Endothelial cell of umbilical vein (primary cell): Measurements from ENCODE around the gene ARHGEF9. TPM values are rescaled to one million over a fixed set of nuclear protein-coding genes. Genes with fewer than 3 reads are reported as not detected.

Source experiments
- BruUV-seq: library from RNA; stranded (reverse); fragments of 400-500 nt; replicated peaks from 2 replicates; lab custom pipeline; 2021; lab: Mats Ljungman, UMichigan
- CTCF ChIA-PET: fragments of 300-600, 350-600 bp; sonication (Branson Sonifier 250); formaldehyde crosslinking; loops from one replicate; lab custom pipeline; 2021; ENCODE audit warnings: antibody characterized with exemption, inconsistent platforms; lab: Charles Lee
- POLR2A ChIA-PET: fragments of 300-600, 350-600 bp; sonication (Branson Sonifier 250); formaldehyde crosslinking; loops from one replicate; lab custom pipeline; 2021; ENCODE audit warnings: antibody characterized with exemption, inconsistent platforms; lab: Charles Lee
- DNase-seq: peaks from one replicate; pipeline ENCODE4 v3.0.0-alpha.2; 2011; ENCODE audit warnings: low read depth, low spot score
- FAIRE-seq: peaks from 2 replicates; lab custom pipeline; 2011; peaks lifted over from hg19 to GRCh38; lab: Jason Lieb, UNC
- H2AFZ ChIP-seq: 2 replicates; pipeline ENCODE4 v1.6.0; 2012; ENCODE audit warnings: low read depth, low read length, control low read depth, inconsistent platforms
- H3K27ac ChIP-seq: 2 replicates; pipeline ENCODE4 v1.5.1; 2011; ENCODE audit warnings: low read depth, mild to moderate bottlenecking, control low read depth, low read length, moderate library complexity; ENCODE audit not compliant: insufficient read depth
- H3K27me3 ChIP-seq, 2 experiments: 2 replicates each; pipeline versions ENCODE4 v1.6.0 to v1.6.1; 2011; ENCODE audit warnings: low read length in 2 of 2, mixed read lengths in 1 of 2; ENCODE audit not compliant: control insufficient read depth in 2 of 2, insufficient read depth in 2 of 2
- H3K36me3 ChIP-seq, 2 experiments: 2 replicates in 1 of 2; 3 replicates in 1 of 2; pipeline ENCODE4 v1.5.1; 2011; ENCODE audit warnings: low read length in 2 of 2, mild to moderate bottlenecking in 1 of 2, moderate library complexity in 1 of 2; ENCODE audit not compliant: control insufficient read depth in 2 of 2, insufficient read depth in 2 of 2; ENCODE audit errors: extremely low read depth in 1 of 2
- H3K4me1 ChIP-seq: 3 replicates; pipeline ENCODE4 v1.5.1; 2011; ENCODE audit warnings: mild to moderate bottlenecking, low read length; ENCODE audit not compliant: control insufficient read depth, insufficient read depth; ENCODE audit errors: extremely low read depth
- H3K4me2 ChIP-seq: 2 replicates; pipeline ENCODE4 v1.6.1; 2011; ENCODE audit warnings: low read length, control low read depth, mixed read lengths; ENCODE audit not compliant: insufficient read depth
- H3K4me3 ChIP-seq, 3 experiments: fragments of 200-600 bp in 1 of 3; sonication (generic), shearing (Covaris generic) in 1 of 3; replicated peaks in 1 of 3; 2 replicates each; pipeline ENCODE4 v1.5.1; 2011 to 2016; ENCODE audit warnings: control low read depth in 3 of 3, low read length in 3 of 3, mild to moderate bottlenecking in 2 of 3, inconsistent platforms in 1 of 3, low read depth in 1 of 3, moderate library complexity in 1 of 3; ENCODE audit not compliant: insufficient read depth in 1 of 3
- H3K79me2 ChIP-seq: 2 replicates; pipeline ENCODE4 v1.6.0; 2012; ENCODE audit warnings: low read length, inconsistent platforms; ENCODE audit not compliant: control insufficient read depth, insufficient read depth
- H3K9ac ChIP-seq: replicated peaks from 2 replicates; pipeline ENCODE3; 2011; ENCODE audit warnings: low read length, control low read depth; ENCODE audit not compliant: insufficient read depth; ENCODE audit errors: extremely low read depth
- H3K9me1 ChIP-seq: replicated peaks from 3 replicates; pipeline ENCODE4 v1.6.0; 2011; ENCODE audit warnings: mild to moderate bottlenecking, low read length; ENCODE audit not compliant: control insufficient read depth, insufficient read depth; ENCODE audit errors: extremely low read depth
- H3K9me3 ChIP-seq: replicated peaks from 2 replicates; pipeline ENCODE4 v1.5.1; 2012; ENCODE audit warnings: low read length, inconsistent platforms; ENCODE audit not compliant: control insufficient read depth, insufficient read depth
- H4K20me1 ChIP-seq: replicated peaks from 2 replicates; pipeline ENCODE3; 2011; ENCODE audit warnings: mild to moderate bottlenecking, low read length; ENCODE audit not compliant: control insufficient read depth, insufficient read depth; ENCODE audit errors: extremely low read depth
- EZH2 ChIP-seq: IDR thresholded peaks from 2 replicates; pipeline ENCODE4 v1.6.1; 2012; ENCODE audit warnings: borderline replicate concordance, low read depth, mild to moderate bottlenecking, moderate library complexity, low read length, inconsistent platforms; ENCODE audit not compliant: severe bottlenecking
- FOS ChIP-seq: IDR thresholded peaks from 2 replicates; pipeline ENCODE4 v1.6.1; 2011; ENCODE audit warnings: mild to moderate bottlenecking, low read length, moderate library complexity, borderline replicate concordance; ENCODE audit not compliant: insufficient read depth
- GATA2 ChIP-seq: IDR thresholded peaks from 2 replicates; pipeline ENCODE4 v1.7.0; 2011; ENCODE audit warnings: low read depth, mild to moderate bottlenecking, moderate library complexity, mixed read lengths, low read length; ENCODE audit not compliant: insufficient read length, insufficient read depth
- JUN ChIP-seq: IDR thresholded peaks from 2 replicates; pipeline ENCODE4 v1.6.1; 2011; ENCODE audit warnings: borderline replicate concordance, low read depth; ENCODE audit not compliant: insufficient read length, insufficient read depth
- MYC ChIP-seq: IDR thresholded peaks from one replicate; pipeline ENCODE4 v1.6.1; 2011; ENCODE audit warnings: mild to moderate bottlenecking, low read depth, low read length
- POLR2A ChIP-seq: IDR thresholded peaks from 2 replicates; pipeline ENCODE4 v1.6.1; 2012; ENCODE audit warnings: low read depth, mild to moderate bottlenecking, control low read depth, low read length
- POLR2AphosphoS5 ChIP-seq: IDR thresholded peaks from 2 replicates; pipeline ENCODE4 v1.6.1; 2012; ENCODE audit warnings: low read depth, mild to moderate bottlenecking, control low read depth, low read length, moderate library complexity; ENCODE audit not compliant: insufficient read depth
- dilution Hi-C: fragments of 300-500 bp; cut with MboI; formaldehyde crosslinking; loops from one replicate; pipeline ENCODE4 v1.15.0; 2019; ENCODE audit warnings: low sequenced_read_pairs; ENCODE audit not compliant: extremely low pct_ligation_motif_present
- intact Hi-C: fragments of 100-400 bp; cut with micrococcal nuclease; formaldehyde crosslinking; loops from one replicate; pipeline ENCODE4 v1.10.0; 2022
- polyA plus RNA-seq, 4 experiments: library from polyadenylated mRNA; depleted of rRNA in 3 of 4; stranded (reverse) in 3 of 4; unstranded in 1 of 4; fragments of >200 nt; gene quantifications; 2 replicates each; pipeline versions ENCODE4 v1.2.1 to v1.2.3, GENCODE V29; 2011 to 2012; ENCODE audit warnings: missing spikeins in 1 of 4
- total RNA-seq: library from RNA; stranded (reverse); gene quantifications from 2 replicates; pipeline ENCODE4 v1.2.3, GENCODE V29; 2021
- TF ChIP-seq, protein P1 (sequence below), 2 donors: IDR thresholded peaks; 1 replicate in 1 of 2; 2 replicates in 1 of 2; pipeline ENCODE4 v1.5.1; 2011; ENCODE audit warnings: low read length in 2 of 2, mild to moderate bottlenecking in 2 of 2, moderate library complexity in 2 of 2, control low read depth in 1 of 2, inconsistent platforms in 1 of 2, low read depth in 1 of 2; ENCODE audit not compliant: insufficient read depth in 1 of 2; ENCODE audit errors: extremely low read depth in 1 of 2
- TF ChIP-seq, protein P2 (sequence below): IDR thresholded peaks from 2 replicates; pipeline ENCODE4 v1.6.1; 2011; ENCODE audit not compliant: insufficient read depth, insufficient read length

ARHGEF9 gene
- total and polyA plus RNA-seq, 2 donors (not counting 3 experiments of a cell fraction or from before 2014, with no cell fraction given) = 6.5 to 12.9 TPM

DNA sequence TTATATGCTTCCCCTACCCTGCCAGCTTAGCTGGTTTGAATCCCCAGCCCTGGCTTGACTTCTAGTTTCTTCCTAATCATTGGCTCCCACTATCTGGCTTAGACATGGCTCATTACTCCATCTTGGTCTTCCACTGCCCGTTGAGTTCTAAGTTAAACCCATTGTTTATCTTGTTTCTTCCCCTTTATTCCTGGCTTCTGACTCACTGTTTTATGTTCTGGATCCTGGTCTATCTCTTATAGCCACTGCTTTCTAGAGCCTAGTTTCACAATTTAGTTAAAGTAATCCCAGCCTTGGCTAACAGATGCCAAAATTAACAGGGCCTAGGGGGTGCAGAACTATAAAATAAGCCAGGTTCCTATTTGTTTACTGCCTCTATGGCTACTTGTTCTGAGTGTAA lies 120.9 kb downstream of the ARHGEF9 start:
- no peak for FAIRE-seq
- no peaks in the 10 kb centered on the region for H3K27me3 ChIP-seq

More for the DNA sequence above, 120.9 kb downstream of the ARHGEF9 start:
- no peaks in the 10 kb centered on the region for H3K9me3 ChIP-seq
- H2AFZ ChIP-seq = no peak overlapping the region
- BruUV-seq = no TSS peak
- TF ChIP-seq, protein P1, sequence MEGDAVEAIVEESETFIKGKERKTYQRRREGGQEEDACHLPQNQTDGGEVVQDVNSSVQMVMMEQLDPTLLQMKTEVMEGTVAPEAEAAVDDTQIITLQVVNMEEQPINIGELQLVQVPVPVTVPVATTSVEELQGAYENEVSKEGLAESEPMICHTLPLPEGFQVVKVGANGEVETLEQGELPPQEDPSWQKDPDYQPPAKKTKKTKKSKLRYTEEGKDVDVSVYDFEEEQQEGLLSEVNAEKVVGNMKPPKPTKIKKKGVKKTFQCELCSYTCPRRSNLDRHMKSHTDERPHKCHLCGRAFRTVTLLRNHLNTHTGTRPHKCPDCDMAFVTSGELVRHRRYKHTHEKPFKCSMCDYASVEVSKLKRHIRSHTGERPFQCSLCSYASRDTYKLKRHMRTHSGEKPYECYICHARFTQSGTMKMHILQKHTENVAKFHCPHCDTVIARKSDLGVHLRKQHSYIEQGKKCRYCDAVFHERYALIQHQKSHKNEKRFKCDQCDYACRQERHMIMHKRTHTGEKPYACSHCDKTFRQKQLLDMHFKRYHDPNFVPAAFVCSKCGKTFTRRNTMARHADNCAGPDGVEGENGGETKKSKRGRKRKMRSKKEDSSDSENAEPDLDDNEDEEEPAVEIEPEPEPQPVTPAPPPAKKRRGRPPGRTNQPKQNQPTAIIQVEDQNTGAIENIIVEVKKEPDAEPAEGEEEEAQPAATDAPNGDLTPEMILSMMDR (IDR thresholded peaks at IDR 0.05; ENCODE audit: extremely low read depth in 1 of 2, insufficient read depth in 1 of 2, low read depth in 1 of 2, low read length in 2 of 2) = no peak
- no peak for TF ChIP-seq JUN
- TF ChIP-seq, protein P2, sequence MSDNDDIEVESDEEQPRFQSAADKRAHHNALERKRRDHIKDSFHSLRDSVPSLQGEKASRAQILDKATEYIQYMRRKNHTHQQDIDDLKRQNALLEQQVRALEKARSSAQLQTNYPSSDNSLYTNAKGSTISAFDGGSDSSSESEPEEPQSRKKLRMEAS = no peak
- no peak for TF ChIP-seq EZH2
- TF ChIP-seq MYC = no peak
- TF ChIP-seq POLR2AphosphoS5 = no peak
- no peak for TF ChIP-seq GATA2
- TF ChIP-seq FOS = no peak
- no peak for TF ChIP-seq POLR2A
- no peaks in the 10 kb centered on the region for H3K4me1 ChIP-seq
- no peak overlapping the region for H3K27ac ChIP-seq
- no peaks in the 10 kb centered on the region for H3K9me1 ChIP-seq
- H3K79me2 ChIP-seq = no peaks in the 10 kb centered on the region
- CTCF ChIA-PET = no interaction called here
- no peaks in the 10 kb centered on the region for H3K36me3 ChIP-seq
- H4K20me1 ChIP-seq = no peaks in the 10 kb centered on the region
- no peak for DNase-seq
- POLR2A ChIA-PET = no interaction called here
- H3K4me3 ChIP-seq = no peak overlapping the region
- H3K9ac ChIP-seq = no peak overlapping the region
- intact Hi-C loops (no loop called here), dilution Hi-C loops (no loop called here)
- no peak overlapping the region for H3K4me2 ChIP-seq
